ENCODE data around the gene SDHAF3.

- TF ChIP-seq POLR2A (IDR thresholded peaks at IDR 0.05; ENCODE audit: borderline replicate concordance, extremely low read depth, insufficient read depth, insufficient read length) (no peak), CTCF (IDR thresholded peaks at IDR 0.05 in 2 of 3, conservative IDR thresholded peaks at IDR 0.05 in 1 of 3; ENCODE audit: borderline replicate concordance in 1 of 3, insufficient read depth in 1 of 3, low read depth in 2 of 3, low read length in 2 of 3) (peak; percentile 72 to 90 (median 79)), SRF (IDR thresholded peaks at IDR 0.05; ENCODE audit: low read depth) (no peak), ATF3 (IDR thresholded peaks at IDR 0.05) (no peak), REST (IDR thresholded peaks at IDR 0.05; ENCODE audit: low read depth) (no peak), EZH2phosphoT487 (IDR thresholded peaks at IDR 0.05; ENCODE audit: borderline replicate concordance) (no peak), POLR2AphosphoS5 (IDR thresholded peaks at IDR 0.05; ENCODE audit: low read depth, low read length) (no peak), MAX (IDR thresholded peaks at IDR 0.05) (no peak), CEBPB (IDR thresholded peaks at IDR 0.05; ENCODE audit: low read depth) (no peak)
Measured at GRCh38 chr7:97104719-97105238, 12.7 kb upstream of the SDHAF3 start.

All from HCT116 (cell line).